Left ventricle myocardium inferior (tissue), 1 donor: ENCODE measurements around the gene UST. TPM values are rescaled to one million over a fixed set of nuclear protein-coding genes. Genes with fewer than 3 reads are reported as not detected.

Experiments used
- DNase-seq: peaks from one replicate; pipeline ENCODE4 v3.0.0-alpha.2; 2020
- H3K27ac ChIP-seq: fragments of 200-600 bp; replicated peaks from 2 replicates; pipeline ENCODE4 v1.8.0; 2021
- H3K27me3 ChIP-seq: fragments of 200-600 bp; 2 replicates; pipeline ENCODE4 v1.8.0; 2021; ENCODE audit warnings: low read depth
- H3K36me3 ChIP-seq: fragments of 200-600 bp; 2 replicates; pipeline ENCODE4 v1.8.0; 2021
- H3K4me1 ChIP-seq: fragments of 200-600 bp; 2 replicates; pipeline ENCODE4 v1.8.0; 2021
- H3K4me3 ChIP-seq: fragments of 200-600 bp; 2 replicates; pipeline ENCODE4 v1.8.0; 2021; ENCODE audit warnings: mild to moderate bottlenecking, moderate library complexity
- H3K9me3 ChIP-seq: fragments of 200-600 bp; replicated peaks from 2 replicates; pipeline ENCODE4 v1.8.0; 2021
- CTCF ChIP-seq: fragments of 200-600 bp; IDR thresholded peaks from 2 replicates; pipeline ENCODE4 v1.8.0; 2021; ENCODE audit warnings: antibody characterized with exemption, mild to moderate bottlenecking, borderline replicate concordance
- intact Hi-C: fragments of 100-400 bp; cut with micrococcal nuclease; formaldehyde crosslinking; loops from one replicate; pipeline ENCODE4 v1.11.0; 2022
- total RNA-seq: library from RNA; stranded (reverse); fragmentation: NEBNext Ultra II Directional; extraction: Animal tissue kit (Norgen Biotek cat#: 25700); gene quantifications from one replicate; pipeline ENCODE4 v1.2.1, GENCODE V29; 2021
- donor health status: DM: no; HTN: yes; CAD: no; lungs with severe emphysema.

Gene UST
- total RNA-seq, 1 donor from 2014 or later, result 3.3 TPM

- TF ChIP-seq CTCF, result no peak
- no peaks in the 10 kb centered on the region for H3K36me3 ChIP-seq
- H3K9me3 ChIP-seq, result no peaks in the 10 kb centered on the region
- H3K27me3 ChIP-seq, result no peaks in the 10 kb centered on the region
- H3K27ac ChIP-seq, result no peak overlapping the region
- peaks cover 12% of the 10 kb centered on the region for H3K4me1 ChIP-seq
- no peak for DNase-seq
- H3K4me3 ChIP-seq, result no peak overlapping the region
- intact Hi-C loops, result no loop called here
Measured at GRCh38 chr6:148935705-148936435, 189.0 kb downstream of the UST start.

GRCh38 chr6:148943451-148943850 is 196.6 kb downstream of the UST start:
- Histone ChIP-seq H3K27ac (no peak overlapping the region), H3K27me3 (no peaks in the 10 kb centered on the region), H3K9me3 (no peaks in the 10 kb centered on the region), H3K4me3 (no peak overlapping the region), H3K4me1 (no peaks in the 10 kb centered on the region), H3K36me3 (no peaks in the 10 kb centered on the region)
- DNase-seq, result no peak
- TF ChIP-seq CTCF, result no peak
- intact Hi-C loops, result no loop called here

- no peak for DNase-seq
- Histone ChIP-seq H3K9me3 (no peaks in the 10 kb centered on the region), H3K27me3 (no peaks in the 10 kb centered on the region), H3K36me3 (no peaks in the 10 kb centered on the region), H3K27ac (no peak overlapping the region), H3K4me1 (no peaks in the 10 kb centered on the region), H3K4me3 (no peak overlapping the region)
- no peak for TF ChIP-seq CTCF
- intact Hi-C loops, result loop anchor here (5.0 kb wide), 1 partner anchor 367 kb away; no protein-coding TSS in a partner anchor
Measured at GRCh38 chr6:148944608-148945007, 197.8 kb downstream of the UST start.

GRCh38 chr6:148945301-148946021 is 198.6 kb downstream of the UST start:
- Histone ChIP-seq H3K4me1 (no peaks in the 10 kb centered on the region), H3K4me3 (no peak overlapping the region), H3K9me3 (no peaks in the 10 kb centered on the region), H3K27ac (no peak overlapping the region), H3K36me3 (no peaks in the 10 kb centered on the region), H3K27me3 (no peaks in the 10 kb centered on the region)
- TF ChIP-seq CTCF, result no peak
- no peak for DNase-seq
- intact Hi-C loops, result loop anchor here (2.0 to 5.0 kb wide), 2 partner anchors 199 to 368 kb away; partner anchors contain the start of gene UST

GRCh38 chr6:148947621-148948444 is 201.0 kb downstream of the UST start:
- H3K27ac ChIP-seq, result no peak overlapping the region
- H3K27me3 ChIP-seq, result no peaks in the 10 kb centered on the region
- H3K4me1 ChIP-seq, result no peaks in the 10 kb centered on the region
- no peaks in the 10 kb centered on the region for H3K9me3 ChIP-seq
- intact Hi-C loops, result loop anchor here (2.0 to 5.0 kb wide), 2 partner anchors 201 to 371 kb away; partner anchors contain the start of gene UST
- no peak overlapping the region for H3K4me3 ChIP-seq
- peak; percentile 79 for DNase-seq
- H3K36me3 ChIP-seq, result no peaks in the 10 kb centered on the region
- peak; percentile 94 for TF ChIP-seq CTCF
